H1 (cell line): ENCODE results near the gene LMAN1L. TPM values are rescaled to one million over a fixed set of nuclear protein-coding genes. Genes with fewer than 3 reads are reported as not detected.

Source experiments
- CTCF ChIA-PET: fragments of 300-600 bp; sonication (Branson Sonifier 250); formaldehyde crosslinking; loops from one replicate; lab custom pipeline; 2021; ENCODE audit not compliant: partially characterized antibody; lab: Charles Lee
- POLR2A ChIA-PET: fragments of 300-600 bp; sonication (Branson Sonifier 250); formaldehyde crosslinking; loops from one replicate; lab custom pipeline; 2021; ENCODE audit warnings: inconsistent platforms; ENCODE audit not compliant: partially characterized antibody; lab: Charles Lee
- DNase-seq, 2 experiments: peaks; one replicate each; pipeline versions ENCODE4 v3.0.0 to v3.0.0-alpha.2; 2010 to 2022; ENCODE audit warnings: low spot score in 2 of 2, low read depth in 1 of 2, mixed read lengths in 1 of 2
- FAIRE-seq: peaks from 2 replicates; lab custom pipeline; 2011; peaks lifted over from hg19 to GRCh38; lab: Jason Lieb, UNC
- H2AFZ ChIP-seq: 2 replicates; pipeline ENCODE4 v1.8.1; 2012; ENCODE audit warnings: low read length, inconsistent platforms
- H2AK5ac ChIP-seq: 2 replicates; pipeline ENCODE4 v1.6.1; 2013; ENCODE audit warnings: low read depth, low read length
- H2BK120ac ChIP-seq: replicated peaks from 2 replicates; pipeline ENCODE3; 2013; ENCODE audit warnings: low read depth, low read length, inconsistent platforms
- H2BK12ac ChIP-seq: 2 replicates; pipeline ENCODE4 v1.6.1; 2013; ENCODE audit warnings: low read depth, low read length
- H2BK15ac ChIP-seq: 2 replicates; pipeline ENCODE4 v1.6.1; 2013; ENCODE audit warnings: low read length
- H2BK20ac ChIP-seq: 2 replicates; pipeline ENCODE4 v1.6.1; 2013; ENCODE audit warnings: low read length
- H2BK5ac ChIP-seq: 2 replicates; pipeline ENCODE4 v1.6.1; 2013; ENCODE audit warnings: low read depth, low read length
- H3K14ac ChIP-seq: 2 replicates; pipeline ENCODE4 v1.6.1; 2013; ENCODE audit warnings: inconsistent platforms; ENCODE audit not compliant: insufficient read length
- H3K18ac ChIP-seq: 2 replicates; pipeline ENCODE4 v1.6.1; 2013; ENCODE audit warnings: low read length; ENCODE audit errors: extremely low read depth
- H3K23ac ChIP-seq: 2 replicates; pipeline ENCODE4 v1.6.1; 2013; ENCODE audit warnings: inconsistent platforms; ENCODE audit not compliant: insufficient read length
- H3K23me2 ChIP-seq: 2 replicates; pipeline ENCODE4 v1.6.1; 2013; ENCODE audit warnings: low read depth, low read length
- H3K27ac ChIP-seq: 2 replicates; pipeline ENCODE4 v1.6.1; 2011; ENCODE audit warnings: low read depth, low read length, inconsistent platforms
- H3K27me3 ChIP-seq, 4 experiments: replicated peaks in 1 of 4; 1 replicate in 1 of 4; 2 replicates in 3 of 4; pipeline versions ENCODE4 v1.6.1 to v1.8.1; 2011 to 2013; ENCODE audit warnings: low read length in 3 of 4, mild to moderate bottlenecking in 3 of 4, inconsistent platforms in 2 of 4, mixed read lengths in 2 of 4, moderate library complexity in 1 of 4; ENCODE audit not compliant: control insufficient read depth in 3 of 4, insufficient read depth in 3 of 4; ENCODE audit errors: extremely low read depth in 1 of 4
- H3K36me3 ChIP-seq, 4 experiments: 2 replicates each; pipeline versions ENCODE4 v1.6.1 to v1.8.1; 2011 to 2013; ENCODE audit warnings: mild to moderate bottlenecking in 4 of 4, low read length in 3 of 4, moderate library complexity in 2 of 4, control low read depth in 1 of 4, inconsistent platforms in 1 of 4; ENCODE audit not compliant: insufficient read depth in 4 of 4, control insufficient read depth in 2 of 4
- H3K4ac ChIP-seq: replicated peaks from 2 replicates; pipeline ENCODE3; 2013; ENCODE audit warnings: low read length, low read depth, mixed read lengths, inconsistent platforms; ENCODE audit not compliant: insufficient read length
- H3K4me1 ChIP-seq, 4 experiments: replicated peaks in 1 of 4; 1 replicate in 1 of 4; 2 replicates in 3 of 4; pipeline versions ENCODE4 v1.6.1 to v1.8.1; 2011 to 2013; ENCODE audit warnings: low read length in 3 of 4, inconsistent platforms in 2 of 4, mixed read lengths in 1 of 4; ENCODE audit not compliant: insufficient read depth in 4 of 4, control insufficient read depth in 3 of 4
- H3K4me2 ChIP-seq, 2 experiments: 2 replicates each; pipeline versions ENCODE4 v1.6.1 to v1.8.1; 2011 to 2013; ENCODE audit warnings: low read depth in 2 of 2, low read length in 2 of 2, control low read depth in 1 of 2, inconsistent platforms in 1 of 2, mild to moderate bottlenecking in 1 of 2; ENCODE audit not compliant: insufficient read depth in 1 of 2
- H3K4me3 ChIP-seq, 4 experiments: fragments of 200-600, 300-600 bp in 1 of 4; sonication (generic), shearing (Covaris generic), sonication (Bioruptor Twin) in 1 of 4; 2 replicates each; pipeline versions ENCODE4 v1.5.1 to v1.8.1; 2011 to 2016; ENCODE audit warnings: low read length in 4 of 4, low read depth in 3 of 4, control low read depth in 2 of 4, inconsistent platforms in 2 of 4, mild to moderate bottlenecking in 2 of 4, mixed read lengths in 1 of 4, moderate library complexity in 1 of 4; ENCODE audit not compliant: insufficient read depth in 2 of 4; ENCODE audit errors: extremely low read depth in 1 of 4
- H3K56ac ChIP-seq: replicated peaks from 2 replicates; pipeline ENCODE3; 2013; ENCODE audit warnings: low read depth, mild to moderate bottlenecking, mixed read lengths, low read length, inconsistent platforms; ENCODE audit not compliant: insufficient read length
- H3K79me1 ChIP-seq: 2 replicates; pipeline ENCODE4 v1.6.1; 2013; ENCODE audit warnings: low read depth, low read length, control low read depth
- H3K79me2 ChIP-seq, 2 experiments: 2 replicates each; pipeline versions ENCODE4 v1.6.1 to v1.8.1; 2012 to 2013; ENCODE audit warnings: low read length in 2 of 2, mild to moderate bottlenecking in 2 of 2, inconsistent platforms in 1 of 2; ENCODE audit not compliant: insufficient read depth in 2 of 2, control insufficient read depth in 1 of 2
- H3K9ac ChIP-seq, 4 experiments: replicated peaks in 1 of 4; 1 replicate in 1 of 4; 2 replicates in 3 of 4; pipeline versions ENCODE4 v1.6.1 to v1.8.1; 2011 to 2013; ENCODE audit warnings: low read depth in 3 of 4, low read length in 3 of 4, control low read depth in 2 of 4, mild to moderate bottlenecking in 2 of 4, moderate library complexity in 2 of 4, inconsistent platforms in 1 of 4; ENCODE audit errors: extremely low read depth in 1 of 4
- H3K9me3 ChIP-seq, 2 experiments: 2 replicates each; pipeline versions ENCODE4 v1.6.1 to v1.8.1; 2012 to 2013; ENCODE audit warnings: mild to moderate bottlenecking in 2 of 2, moderate library complexity in 2 of 2, control low read depth in 1 of 2, inconsistent platforms in 1 of 2, low read depth in 1 of 2, low read length in 1 of 2, mixed read lengths in 1 of 2; ENCODE audit not compliant: insufficient read depth in 2 of 2
- H4K20me1 ChIP-seq, 2 experiments: replicated peaks in 1 of 2; 2 replicates each; pipeline versions ENCODE3 to v1.8.1; 2011 to 2013; ENCODE audit warnings: inconsistent platforms in 2 of 2, low read length in 2 of 2, mild to moderate bottlenecking in 1 of 2; ENCODE audit not compliant: insufficient read depth in 2 of 2, control insufficient read depth in 1 of 2
- H4K5ac ChIP-seq: 2 replicates; pipeline ENCODE4 v1.6.1; 2013; ENCODE audit warnings: low read length, low read depth, mixed read lengths, inconsistent platforms; ENCODE audit not compliant: insufficient read length
- H4K8ac ChIP-seq: 2 replicates; pipeline ENCODE4 v1.8.0; 2013; ENCODE audit warnings: mild to moderate bottlenecking, moderate library complexity, low read length, inconsistent platforms; ENCODE audit not compliant: insufficient read depth; ENCODE audit errors: extremely low read depth
- H4K91ac ChIP-seq: replicated peaks from 2 replicates; pipeline ENCODE3; 2013; ENCODE audit warnings: low read length, mixed read lengths, inconsistent platforms; ENCODE audit not compliant: insufficient read length
- ASH2L ChIP-seq: fragments of 200-600, 300-600 bp; sonication (generic); IDR thresholded peaks from one replicate; pipeline ENCODE4 v1.7.1; 2017; ENCODE audit warnings: low read length
- BRCA1 ChIP-seq: IDR thresholded peaks from 2 replicates; pipeline ENCODE4 v1.6.1; 2012; ENCODE audit warnings: low read depth, low read length, improper control_type of control experiment
- POLR2AphosphoS5 ChIP-seq: IDR thresholded peaks from 2 replicates; pipeline ENCODE4 v1.6.1; 2011; ENCODE audit warnings: low read depth, low read length
- RAD21 ChIP-seq, 2 experiments: IDR thresholded peaks in 1 of 2; conservative IDR thresholded peaks in 1 of 2; 2 replicates each; pipeline ENCODE4 v1.6.1; 2011; ENCODE audit warnings: low read depth in 2 of 2, low read length in 2 of 2, improper control_type of control experiment in 1 of 2, inconsistent platforms in 1 of 2, mild to moderate bottlenecking in 1 of 2, moderate library complexity in 1 of 2
- RXRA ChIP-seq: IDR thresholded peaks from 2 replicates; pipeline ENCODE4 v1.6.1; 2011; ENCODE audit warnings: low read depth, mild to moderate bottlenecking, low read length, moderate library complexity; ENCODE audit not compliant: insufficient read depth
- SIN3A ChIP-seq, 2 experiments: IDR thresholded peaks in 1 of 2; conservative IDR thresholded peaks in 1 of 2; 2 replicates each; pipeline ENCODE4 v1.6.1; 2011 to 2012; ENCODE audit warnings: low read length in 2 of 2, improper control_type of control experiment in 1 of 2, low read depth in 1 of 2, mild to moderate bottlenecking in 1 of 2
- TAF1 ChIP-seq: IDR thresholded peaks from 2 replicates; pipeline ENCODE4 v1.6.1; 2011; ENCODE audit warnings: mild to moderate bottlenecking, low read depth, low read length
- TEAD4 ChIP-seq: IDR thresholded peaks from 2 replicates; pipeline ENCODE4 v1.6.1; 2012; ENCODE audit warnings: low read depth, low read length, inconsistent platforms, mixed read lengths
- YY1 ChIP-seq: IDR thresholded peaks from 2 replicates; pipeline ENCODE4 v1.6.1; 2011; ENCODE audit warnings: low read depth, mild to moderate bottlenecking, low read length
- WGBS, 2 experiments: shearing (Covaris generic) in 1 of 2; methylation state at CpG; one replicate each; pipeline versions ENCODE4 v1.1.6 to v1.1.7; 2013 to 2015; ENCODE audit warnings: low lambda C conversion rate in 2 of 2, mixed read lengths in 2 of 2, inconsistent platforms in 1 of 2, low coverage in 1 of 2, missing lambda C conversion rate in 1 of 2; ENCODE audit not compliant: insufficient replicate concordance in 2 of 2, insufficient coverage in 1 of 2, insufficient read length in 1 of 2; ENCODE audit errors: extremely low coverage in 1 of 2, missing lambda C conversion rate in 1 of 2; 5-methylcytosine and 5-hydroxymethylcytosine counted together
- polyA plus RNA-seq, 7 experiments: library from polyadenylated mRNA; depleted of rRNA in 3 of 7; stranded (reverse) in 5 of 7; unstranded in 2 of 7; fragments of >200 nt in 5 of 7; fragments of 200-250 nt in 2 of 7; gene quantifications; 1 replicate in 5 of 7; 2 replicates in 1 of 7; 4 replicates in 1 of 7; pipeline versions ENCODE4 v1.2.1 to v1.2.3, GENCODE V29; 2011 to 2013; ENCODE audit warnings: missing spikeins in 2 of 7, mixed read lengths in 2 of 7
- total RNA-seq: library from RNA; stranded (reverse); fragmentation: NEBNext Ultra II Directional; extraction: Animal tissue kit (Norgen Biotek cat#: 25700); gene quantifications from 2 replicates; pipeline ENCODE4 v1.2.1, GENCODE V29; 2021

LMAN1L gene
- total and polyA plus RNA-seq, 2 of the 8 experiments (the other 6 are each of a cell fraction or from before 2014, with no cell fraction given) = not detected

- ChIA-PET CTCF (interaction anchor here (0.6 to 53.7 kb wide), 29 partner anchors 9 to 307 kb away, joined by 3 to 1439 read pairs (median 6); partner anchors contain the start of genes CLK3, CPLX3, CSK and CYP1A1), POLR2A (interaction anchor here (0.6 to 4.5 kb wide), 10 partner anchors 10 to 109 kb away, joined by 3 to 20 read pairs (median 4); no protein-coding TSS in a partner anchor)
- Histone ChIP-seq H4K5ac (no peak overlapping the region), H3K27me3 (no peaks in the 10 kb centered on the region), H3K56ac (no peak overlapping the region), H2AFZ (no peak overlapping the region), H3K79me2 (peaks cover 0 to 13% of the 10 kb centered on the region in 2 experiments; a peak in 1 of 4 replicates), H4K20me1 (peaks cover 25 to 51% of the 10 kb centered on the region in 2 experiments), H4K8ac (no peak overlapping the region), H3K18ac (no peak overlapping the region), H2BK15ac (no peak overlapping the region), H3K9me3 (no peaks in the 10 kb centered on the region), H3K23ac (no peak overlapping the region), H3K23me2 (peaks cover 5% of the 10 kb centered on the region), H3K9ac (no peak overlapping the region), H3K27ac (no peak overlapping the region), H2AK5ac (no peak overlapping the region), H3K4me3 (no peak overlapping the region), H4K91ac (no peak overlapping the region), H2BK20ac (no peak overlapping the region), H3K79me1 (peaks cover 30% of the 10 kb centered on the region), H3K36me3 (no peaks in the 10 kb centered on the region), H3K4me1 (peaks cover 4 to 34% (median 22%) of the 10 kb centered on the region in 4 experiments), H3K14ac (no peak overlapping the region), H3K4ac (no peak overlapping the region), H3K4me2 (no peak overlapping the region), H2BK120ac (no peak overlapping the region), H2BK5ac (no peak overlapping the region), H2BK12ac (no peak overlapping the region)
- FAIRE-seq (no peak), DNase-seq (peak in 1 of 2 experiments; percentile 71)
- WGBS, 2 experiments = 44% methylated on average over 13 of the region's 13 CpGs; no CpG with 5 or more reads in 1 of the 2 experiments
- TF ChIP-seq ASH2L (no peak), RXRA (no peak), SIN3A (conservative IDR thresholded peaks at IDR 0.05 in 1 of 2, IDR thresholded peaks at IDR 0.05 in 1 of 2; ENCODE audit: low read depth in 1 of 2, low read length in 2 of 2) (peak in 1 of 2 experiments; percentile 53; a peak in 1 of 4 replicates), TEAD4 (no peak), YY1 (0 out of 2 replicates have a peak, but pooled peaks have one; percentile 13), BRCA1 (no peak), TAF1 (no peak), RAD21 (IDR thresholded peaks at IDR 0.05 in 1 of 2, conservative IDR thresholded peaks at IDR 0.05 in 1 of 2; ENCODE audit: low read depth in 2 of 2, low read length in 2 of 2) (peak; percentile 11 to 47; a peak in 2 of 4 replicates), POLR2AphosphoS5 (no peak)
Measured at GRCh38 chr15:74787251-74788041, 25.2 kb upstream of the LMAN1L start.
